ENCODE measurements around the gene RASSF4. TPM values are rescaled to one million over a fixed set of nuclear protein-coding genes. Genes with fewer than 3 reads are reported as not detected.

The RASSF4 gene
- total and polyA plus RNA-seq, 9 of the 15 experiments (the other 6 are each of a cell fraction or from before 2014, with no cell fraction given) = 0.01 to 0.62 (median 0.11) TPM; not detected in 3

GRCh38 chr10:44965104-44965503, 5.5 kb downstream of the RASSF4 start:
- no peak for TF ChIP-seq ZKSCAN1 (IDR thresholded peaks at IDR 0.05; ENCODE audit: low read depth, low read length)
- TF ChIP-seq ZNF318 (IDR thresholded peaks at IDR 0.05; ENCODE audit: borderline replicate concordance in 1 of 2, low read depth in 1 of 2) = no peak
- TF ChIP-seq POLR2B (IDR thresholded peaks at IDR 0.05; ENCODE audit: low read depth, partially characterized antibody) = no peak
- no peak for TF ChIP-seq JUND (IDR thresholded peaks at IDR 0.05; ENCODE audit: borderline replicate concordance, low read depth, low read length)
- TF ChIP-seq JUND (tag; IDR thresholded peaks at IDR 0.05; ENCODE audit: borderline replicate concordance, low read depth, low read length) = no peak
- no peak for TF ChIP-seq TAF1 (IDR thresholded peaks at IDR 0.05; ENCODE audit: control insufficient read depth, extremely low read depth, insufficient read depth, low read length, severe bottlenecking)
- no peak for TF ChIP-seq E4F1 (CRISPR knock-in tag; IDR thresholded peaks at IDR 0.05; ENCODE audit: borderline replicate concordance)
- TF ChIP-seq MLLT1 (IDR thresholded peaks at IDR 0.05) = no peak
- no TSS peak for BruUV-seq (replicated peaks)
- Histone ChIP-seq H2AFZ (ENCODE audit: low read depth, low read length) (no peak overlapping the region), H3K9ac (ENCODE audit: insufficient read depth in 1 of 2, low read depth in 2 of 2, low read length in 2 of 2) (no peak overlapping the region), H3K36me3 (ENCODE audit: control insufficient read depth, insufficient read depth, low read length) (no peaks in the 10 kb centered on the region), H3K4me2 (ENCODE audit: insufficient read depth, low read length) (no peak overlapping the region), H3K4me1 (replicated peaks in 1 of 2; ENCODE audit: control insufficient read depth in 2 of 2, insufficient read depth in 2 of 2, low read length in 2 of 2) (peaks cover 6 to 7% of the 10 kb centered on the region in 2 experiments; a peak in 4 of 5 replicates), H4K20me1 (replicated peaks; ENCODE audit: control insufficient read depth, insufficient read depth, low read length) (peaks cover 3% of the 10 kb centered on the region; the same call in 1 of the 2 replicates), H3K27ac (ENCODE audit: extremely low read depth, low read depth, low read length) (no peak overlapping the region), H3K9me1 (ENCODE audit: control insufficient read depth, insufficient read depth, low read length) (no peaks in the 10 kb centered on the region), H3K9me3 (replicated peaks; ENCODE audit: control insufficient read depth, insufficient read depth, low read depth, low read length) (no peaks in the 10 kb centered on the region), H3K79me2 (ENCODE audit: control insufficient read depth, insufficient read depth, low read length) (no peaks in the 10 kb centered on the region), H3K4me3 (no peak overlapping the region), H3K27me3 (ENCODE audit: control insufficient read depth in 2 of 2, insufficient read depth in 2 of 2, low read length in 2 of 2) (peaks cover 2 to 30% of the 10 kb centered on the region in 2 experiments; a peak in 2 of 5 replicates)
- ChIA-PET CTCF (ENCODE audit: low intra/inter-chr PET ratio) (no interaction called here), POLR2A (interaction anchor here (2.0 kb wide), 1 partner anchor 14 kb away, joined by 6 read pairs; the partner anchor contains the start of gene DEPP1)
- DNase-seq (ENCODE audit: extremely low read depth in 1 of 4, low spot score in 3 of 4) = no peak
- in situ Hi-C loops (cut with MboI) (no loop called here), intact Hi-C loops (cut with micrococcal nuclease) (no loop called here)
- 9% methylated on average over 1 of the region's 1 CpG for WGBS (ENCODE audit: insufficient coverage, low coverage, missing lambda C conversion rate)
- FAIRE-seq = no peak
- ATAC-seq = no peak
